ENCODE results near the gene NCAM2. TPM values are rescaled to one million over a fixed set of nuclear protein-coding genes. Genes with fewer than 3 reads are reported as not detected.

NCAM2 gene
- total and polyA plus RNA-seq, 2 of the 4 experiments (the other 2 are of a cell fraction), result 2.7 to 5.0 TPM

- intact Hi-C loops (cut with micrococcal nuclease) (no loop called here), in situ Hi-C loops (cut with MboI; ENCODE audit: low sequenced_read_pairs) (no loop called here), dilution Hi-C loops (cut with HindIII; ENCODE audit: low sequenced_read_pairs, unreplicated experiment) (no loop called here)
- Histone ChIP-seq H3K79me1 (ENCODE audit: low read depth in 1 of 2, low read length in 2 of 2) (no peaks in the 10 kb centered on the region), H3K4me3 (ENCODE audit: insufficient read depth, low read depth, low read length) (no peak overlapping the region), H4K5ac (ENCODE audit: low read depth, low read length) (no peak overlapping the region), H3K27ac (ENCODE audit: insufficient read depth, low read length) (no peak overlapping the region), H3K36me3 (ENCODE audit: control insufficient read depth, insufficient read depth, low read length) (no peaks in the 10 kb centered on the region), H2BK20ac (ENCODE audit: low read depth, low read length) (no peak overlapping the region), H2BK5ac (ENCODE audit: low read depth, low read length, poor library complexity, severe bottlenecking) (no peak overlapping the region), H3K4me2 (ENCODE audit: low read depth, low read length) (no peak overlapping the region), H4K20me1 (ENCODE audit: insufficient read depth, low read length) (no peaks in the 10 kb centered on the region), H3K4ac (ENCODE audit: low read depth, low read length) (no peak overlapping the region), H3K9me3 (ENCODE audit: control insufficient read depth, insufficient read depth, low read length) (no peaks in the 10 kb centered on the region), H3K27me3 (ENCODE audit: control insufficient read depth, insufficient read depth, low read length) (no peaks in the 10 kb centered on the region), H3K14ac (replicated peaks; ENCODE audit: low read depth, low read length) (no peak overlapping the region), H2AK5ac (ENCODE audit: low read depth, low read length) (no peak overlapping the region), H3K23ac (ENCODE audit: low read depth, low read length) (no peak overlapping the region), H3K56ac (ENCODE audit: extremely low read depth, insufficient read depth, low read length) (no peak overlapping the region), H3K4me1 (ENCODE audit: control insufficient read depth, insufficient read depth, low read length) (no peaks in the 10 kb centered on the region), H2BK15ac (ENCODE audit: low read depth, low read length) (no peak overlapping the region), H2AFZ (replicated peaks; ENCODE audit: low read length, poor library complexity) (no peak overlapping the region), H4K91ac (ENCODE audit: insufficient read depth, low read depth, low read length) (no peak overlapping the region), H3K9me1 (ENCODE audit: insufficient read depth, low read length) (no peaks in the 10 kb centered on the region), H3K9ac (ENCODE audit: low read depth, low read length) (no peak overlapping the region), H3K18ac (ENCODE audit: low read depth, low read length) (no peak overlapping the region), H2AK9ac (replicated peaks; ENCODE audit: low read depth, low read length, poor library complexity) (no peak overlapping the region), H2BK120ac (ENCODE audit: low read depth, low read length) (no peak overlapping the region), H4K8ac (ENCODE audit: low read depth in 2 of 2, low read length in 2 of 2) (no peak overlapping the region)
- ATAC-seq (ENCODE audit: low read depth) (no peak), DNase-seq (no peak)
- TF ChIP-seq RFX5 (IDR thresholded peaks at IDR 0.05; ENCODE audit: low read depth, low read length) (no peak), NFE2L2 (IDR thresholded peaks at IDR 0.05; ENCODE audit: low read depth, low read length) (no peak), MAFK (IDR thresholded peaks at IDR 0.05; ENCODE audit: low read depth, low read length) (no peak), BHLHE40 (IDR thresholded peaks at IDR 0.05; ENCODE audit: low read depth, low read length) (no peak), USF2 (IDR thresholded peaks at IDR 0.05; ENCODE audit: low read depth, low read length) (no peak)
- POLR2A ChIA-PET (ENCODE audit: unreplicated experiment), result no interaction called here
- BruUV-seq (replicated peaks), result no TSS peak
- WGBS, 2 experiments (ENCODE audit: extremely low coverage in 2 of 2, insufficient read length in 1 of 2), result no CpG with 5 or more reads among the region's 2 CpGs
- CTCF ChIA-PET, result no interaction called here
Observed at GRCh38 chr21:21283810-21284209, 285.6 kb downstream of the NCAM2 start.
